HepG2 (cell line): ENCODE results near the gene HTR4.

Experiments
- BRCA1 ChIP-seq: sonication (generic); formaldehyde crosslinking; IDR thresholded peaks from 2 replicates; pipeline ENCODE4 v1.4.0; 2020; ENCODE audit warnings: missing genetic modification reagents
- MAX ChIP-seq: IDR thresholded peaks from 2 replicates; pipeline ENCODE4 v1.6.1; 2012; ENCODE audit warnings: inconsistent platforms
- POLR2A ChIP-seq, 2 experiments: IDR thresholded peaks; 2 replicates each; pipeline ENCODE4 v1.6.1; 2011; ENCODE audit warnings: low read depth in 2 of 2, low read length in 2 of 2, mild to moderate bottlenecking in 1 of 2, moderate library complexity in 1 of 2; ENCODE audit not compliant: insufficient read depth in 1 of 2
- SP5 ChIP-seq: IDR thresholded peaks from 2 replicates; pipeline ENCODE4 v1.6.1; 2016; ENCODE audit warnings: low read depth, borderline replicate concordance
- ZNF331 ChIP-seq: sonication (generic); formaldehyde crosslinking; IDR thresholded peaks from 2 replicates; pipeline ENCODE4 v1.4.0; 2020; ENCODE audit warnings: missing genetic modification reagents

GRCh38 chr5:148623101-148623500 lies 31.2 kb downstream of the HTR4 start:
- no peak for TF ChIP-seq POLR2A (IDR thresholded peaks at IDR 0.05; ENCODE audit: insufficient read depth in 1 of 2, low read depth in 2 of 2, low read length in 2 of 2)
- TF ChIP-seq ZNF331: no peak
- TF ChIP-seq MAX: no peak
- no peak for TF ChIP-seq BRCA1 (CRISPR knock-in tag)
- no peak for TF ChIP-seq SP5 (CRISPR knock-in tag)
